ENCODE measurements around the gene LRMDA. TPM values are rescaled to one million over a fixed set of nuclear protein-coding genes. Genes with fewer than 3 reads are reported as not detected.

Gene LRMDA
- polyA plus RNA-seq, 1 donor from 2014 or later, result not detected

DNA sequence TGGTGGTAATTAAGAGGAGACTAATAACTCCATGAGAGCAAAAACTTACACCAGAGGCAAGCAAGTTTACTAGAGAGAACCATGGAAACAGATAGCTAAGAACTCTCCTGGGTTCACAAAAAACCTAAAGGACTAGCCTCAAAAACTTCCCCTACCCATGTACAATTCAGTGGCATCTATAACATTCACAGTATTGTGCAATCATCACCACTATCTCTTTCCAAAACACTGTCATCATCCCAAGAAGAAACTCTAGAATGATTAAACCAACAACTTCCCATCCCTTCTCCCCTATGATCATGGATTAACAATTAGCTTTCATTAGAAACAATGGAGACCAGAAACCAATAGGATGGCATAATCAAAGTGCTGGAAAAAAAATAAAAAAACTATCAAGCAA lies 1038.3 kb downstream of the LRMDA start:
- no peak overlapping the region for H3K4me3 Mint-ChIP-seq
- no peaks in the 10 kb centered on the region for H3K27me3 Mint-ChIP-seq
- no peaks in the 10 kb centered on the region for H3K36me3 Mint-ChIP-seq
- H3K27ac Mint-ChIP-seq, result no peak overlapping the region
- no peaks in the 10 kb centered on the region for H3K4me1 Mint-ChIP-seq
- H3K9me3 Mint-ChIP-seq, result peaks cover 0 to 3% (median 3%) of the 10 kb centered on the region in 3 donors

DNA sequence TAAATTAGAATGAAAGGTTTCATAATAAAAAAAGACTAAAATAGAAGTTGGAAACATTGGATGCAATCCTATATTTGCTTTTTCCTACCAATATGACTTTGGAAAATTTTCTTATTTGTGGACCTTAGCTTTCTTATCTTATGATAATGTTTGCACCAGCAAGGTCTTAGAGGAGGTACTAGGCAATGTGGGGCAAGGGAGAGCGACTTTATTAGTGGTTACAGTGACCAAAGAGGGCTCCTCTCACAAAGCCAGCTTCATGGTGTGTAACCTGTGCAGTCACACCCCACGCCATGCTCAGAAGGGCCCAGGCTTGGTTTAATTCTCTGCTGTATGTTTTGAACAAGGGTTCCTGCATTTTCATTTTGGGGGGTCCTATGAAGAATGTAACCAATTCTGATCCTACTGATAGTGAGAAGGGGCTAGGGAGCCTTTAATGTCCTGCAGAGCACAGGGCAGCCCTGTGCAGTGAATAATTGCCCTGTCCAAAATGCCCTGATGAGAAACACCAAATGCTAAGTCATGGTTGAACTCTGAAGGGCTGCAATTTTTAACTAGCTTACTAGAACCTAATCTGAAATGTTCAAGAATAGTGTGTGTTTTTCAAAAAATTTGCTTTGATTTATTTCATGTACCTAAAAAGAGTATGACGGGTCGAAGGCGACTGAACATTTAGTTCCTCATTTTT lies 1047.8 kb downstream of the LRMDA start:
- Mint-ChIP-seq H3K4me1 (no peaks in the 10 kb centered on the region), H3K4me3 (no peak overlapping the region), H3K27me3 (no peaks in the 10 kb centered on the region), H3K36me3 (no peaks in the 10 kb centered on the region), H3K9me3 (peaks cover 3 to 9% (median 7%) of the 10 kb centered on the region in 3 donors), H3K27ac (no peak overlapping the region)

DNA sequence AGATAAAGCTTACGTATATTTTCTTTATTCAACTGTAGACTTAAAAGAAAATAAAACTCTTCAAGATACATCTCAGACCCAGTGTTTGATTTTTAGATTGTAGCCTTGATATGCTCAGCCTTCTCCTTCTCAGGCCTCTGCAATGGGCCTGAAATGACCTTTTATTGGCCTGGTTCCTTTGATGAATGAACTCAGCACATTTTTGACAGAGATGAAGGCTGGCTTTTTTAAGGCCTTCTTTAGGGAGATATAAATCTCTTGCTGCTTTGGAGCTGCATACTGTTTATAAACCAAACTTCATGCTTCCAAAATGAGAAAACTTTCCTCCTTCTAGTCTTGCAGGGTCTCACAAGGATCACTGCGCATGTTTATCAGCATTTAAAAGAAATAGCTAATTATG lies 1049.8 kb downstream of the LRMDA start:
- Mint-ChIP-seq H3K9me3 (peaks cover under 1 to 9% (median 7%) of the 10 kb centered on the region in 3 donors), H3K27me3 (no peaks in the 10 kb centered on the region), H3K4me3 (no peak overlapping the region), H3K4me1 (no peaks in the 10 kb centered on the region), H3K36me3 (no peaks in the 10 kb centered on the region), H3K27ac (no peak overlapping the region)

DNA sequence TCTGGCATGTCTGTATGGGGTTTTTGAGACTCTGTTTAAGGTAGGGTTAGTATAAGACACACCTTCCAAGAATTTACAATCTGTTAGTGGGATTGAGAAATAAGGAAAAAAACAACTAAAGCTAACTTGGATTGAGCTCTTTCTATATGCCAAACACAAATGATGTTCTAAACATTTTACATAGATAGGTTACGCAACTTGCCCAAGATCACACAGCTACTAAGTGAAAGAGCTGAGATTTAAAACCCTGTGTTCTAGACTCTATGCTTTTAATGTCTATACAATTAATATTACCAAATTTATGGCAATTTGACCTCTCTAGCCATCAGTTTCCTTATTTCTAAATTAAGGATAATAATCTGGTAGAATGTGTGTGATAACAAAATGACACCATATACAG lies 1056.2 kb downstream of the LRMDA start:
- no peak overlapping the region for H3K4me3 Mint-ChIP-seq
- H3K36me3 Mint-ChIP-seq, result no peaks in the 10 kb centered on the region
- H3K27ac Mint-ChIP-seq, result no peak overlapping the region
- H3K27me3 Mint-ChIP-seq, result no peaks in the 10 kb centered on the region
- peaks cover 1 to 21% (median 14%) of the 10 kb centered on the region in 3 donors for H3K9me3 Mint-ChIP-seq
- H3K4me1 Mint-ChIP-seq, result no peaks in the 10 kb centered on the region

DNA sequence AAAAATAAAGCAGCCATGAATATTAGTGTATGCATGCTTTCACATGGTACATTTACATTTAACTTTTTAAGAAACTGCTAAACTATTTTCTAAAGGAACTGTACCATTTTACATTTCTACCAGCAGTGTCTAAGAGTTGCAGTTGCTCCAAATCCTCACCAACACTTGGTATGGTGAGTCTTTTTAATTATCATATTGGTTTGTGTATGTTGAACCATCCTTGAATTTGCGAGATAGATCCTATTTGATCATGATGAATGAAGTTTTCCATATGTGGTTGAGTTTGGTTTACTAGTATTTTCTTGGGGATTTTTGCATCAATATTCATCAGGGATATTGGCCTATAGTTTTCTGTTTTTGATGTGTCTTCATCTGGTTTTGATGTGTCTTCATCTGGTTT lies 1057.2 kb downstream of the LRMDA start:
- no peaks in the 10 kb centered on the region for H3K36me3 Mint-ChIP-seq
- peaks cover 0 to 23% (median 11%) of the 10 kb centered on the region in 3 donors for H3K9me3 Mint-ChIP-seq
- H3K4me1 Mint-ChIP-seq, result no peaks in the 10 kb centered on the region
- H3K4me3 Mint-ChIP-seq, result no peak overlapping the region
- H3K27ac Mint-ChIP-seq, result no peak overlapping the region
- no peaks in the 10 kb centered on the region for H3K27me3 Mint-ChIP-seq

DNA sequence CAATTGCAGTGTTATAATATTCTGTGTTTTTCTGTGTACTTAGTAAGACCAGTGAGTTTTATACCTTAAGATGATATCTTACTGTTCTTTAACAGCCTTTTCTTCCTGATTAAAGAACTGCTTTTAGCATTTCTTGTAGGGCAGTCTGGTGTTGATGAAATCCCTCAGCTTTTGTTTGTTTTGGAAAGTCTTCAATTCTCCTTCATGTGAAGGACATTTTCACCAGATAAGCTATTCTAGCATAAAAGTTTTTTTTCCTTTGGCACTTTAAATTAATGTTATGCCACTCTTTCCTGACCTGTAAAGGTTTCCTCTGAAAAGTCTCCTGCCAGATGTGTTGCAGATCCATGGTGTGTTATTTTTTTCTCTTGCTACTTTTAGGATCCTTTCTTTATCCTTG lies 1059.8 kb downstream of the LRMDA start:
- Mint-ChIP-seq H3K4me3 (no peak overlapping the region), H3K36me3 (no peaks in the 10 kb centered on the region), H3K27ac (no peak overlapping the region), H3K27me3 (no peaks in the 10 kb centered on the region), H3K9me3 (peaks cover 0 to 32% (median 9%) of the 10 kb centered on the region in 3 donors), H3K4me1 (no peaks in the 10 kb centered on the region)

DNA sequence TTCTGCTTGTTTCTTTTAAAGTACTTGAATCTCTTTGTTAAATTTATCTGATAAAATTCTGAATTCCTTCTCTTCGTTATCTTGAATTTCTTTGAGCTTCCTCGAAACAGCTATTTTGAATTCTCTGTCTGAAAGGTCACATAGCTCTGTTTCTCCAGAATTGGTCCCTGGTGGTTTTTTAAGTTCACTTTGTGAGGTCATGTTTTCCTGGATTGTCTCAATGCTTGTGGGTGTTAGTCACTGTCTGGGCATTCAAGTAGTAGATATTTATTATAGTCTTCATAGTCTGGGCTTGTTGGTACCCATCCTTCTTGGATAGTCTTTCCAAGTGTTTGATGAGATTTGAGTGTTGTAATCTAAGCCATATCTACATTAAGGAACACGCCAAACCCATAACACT lies 1060.6 kb downstream of the LRMDA start:
- no peaks in the 10 kb centered on the region for H3K36me3 Mint-ChIP-seq
- H3K27ac Mint-ChIP-seq, result no peak overlapping the region
- H3K9me3 Mint-ChIP-seq, result peaks cover 0 to 32% (median 9%) of the 10 kb centered on the region in 3 donors
- no peak overlapping the region for H3K4me3 Mint-ChIP-seq
- H3K27me3 Mint-ChIP-seq, result no peaks in the 10 kb centered on the region
- H3K4me1 Mint-ChIP-seq, result no peaks in the 10 kb centered on the region

DNA sequence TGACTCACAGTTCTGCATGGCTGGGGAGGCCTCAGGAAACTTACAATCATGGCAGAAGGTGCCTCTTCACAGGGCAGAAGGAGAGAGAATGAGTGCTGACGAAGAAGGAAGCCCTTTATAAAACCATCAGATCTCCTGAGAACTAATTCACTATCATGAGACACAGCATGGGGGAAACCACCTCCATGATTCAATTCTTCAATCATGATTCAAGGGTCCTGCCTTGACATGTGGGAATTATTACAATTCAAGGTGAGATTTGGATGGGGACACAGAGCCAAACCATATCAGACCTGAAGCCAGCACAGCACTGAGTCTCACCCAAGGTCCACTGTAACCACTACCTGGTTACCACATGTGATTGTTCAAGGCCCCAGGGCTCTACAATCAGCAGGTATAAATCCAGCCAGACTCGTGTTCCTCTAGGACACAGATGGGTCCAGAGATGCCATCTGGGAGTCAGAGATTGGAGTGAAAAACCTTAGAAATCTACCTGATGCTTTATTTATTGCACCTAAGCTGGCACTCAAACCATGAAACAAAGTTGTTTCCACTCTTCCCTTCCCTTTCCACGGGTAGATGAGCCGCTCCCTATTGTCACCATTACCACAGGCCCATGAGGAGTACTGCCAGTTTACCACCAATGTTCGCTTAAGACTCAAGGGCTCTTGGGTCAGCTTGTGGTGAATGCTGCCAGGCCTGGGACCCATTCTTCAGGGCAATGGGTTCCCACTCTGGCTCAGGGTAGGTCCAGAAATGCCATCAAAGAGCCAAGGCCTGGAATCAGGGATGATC lies 1061.5 kb downstream of the LRMDA start:
- H3K36me3 Mint-ChIP-seq, result no peaks in the 10 kb centered on the region
- no peak overlapping the region for H3K27ac Mint-ChIP-seq
- H3K27me3 Mint-ChIP-seq, result no peaks in the 10 kb centered on the region
- peaks cover 0 to 28% (median 9%) of the 10 kb centered on the region in 3 donors for H3K9me3 Mint-ChIP-seq
- H3K4me3 Mint-ChIP-seq, result no peak overlapping the region
- no peaks in the 10 kb centered on the region for H3K4me1 Mint-ChIP-seq

DNA sequence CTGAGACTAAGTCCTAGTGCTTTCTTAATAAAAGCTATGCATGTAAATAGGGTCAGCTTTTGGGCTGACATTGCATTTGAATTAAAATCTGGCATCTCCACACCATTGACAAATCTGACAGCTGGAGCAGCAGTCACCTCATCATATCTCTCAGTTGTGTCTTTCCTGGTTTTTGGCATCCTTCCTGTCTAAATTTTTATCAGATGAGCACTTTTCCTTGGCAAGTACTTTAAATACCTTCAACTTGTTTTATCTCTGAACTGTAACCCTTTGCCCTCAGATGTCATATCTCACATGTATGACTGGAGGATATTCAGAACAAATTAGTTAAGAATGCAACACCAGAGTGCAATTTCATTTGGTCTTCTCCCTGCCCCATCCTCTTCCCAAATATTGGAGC lies 1066.2 kb downstream of the LRMDA start:
- no peak overlapping the region for H3K27ac Mint-ChIP-seq
- peaks cover 0 to 10% (median 0%) of the 10 kb centered on the region in 3 donors for H3K9me3 Mint-ChIP-seq
- H3K4me1 Mint-ChIP-seq, result no peaks in the 10 kb centered on the region
- no peak overlapping the region for H3K4me3 Mint-ChIP-seq
- no peaks in the 10 kb centered on the region for H3K36me3 Mint-ChIP-seq
- no peaks in the 10 kb centered on the region for H3K27me3 Mint-ChIP-seq

DNA sequence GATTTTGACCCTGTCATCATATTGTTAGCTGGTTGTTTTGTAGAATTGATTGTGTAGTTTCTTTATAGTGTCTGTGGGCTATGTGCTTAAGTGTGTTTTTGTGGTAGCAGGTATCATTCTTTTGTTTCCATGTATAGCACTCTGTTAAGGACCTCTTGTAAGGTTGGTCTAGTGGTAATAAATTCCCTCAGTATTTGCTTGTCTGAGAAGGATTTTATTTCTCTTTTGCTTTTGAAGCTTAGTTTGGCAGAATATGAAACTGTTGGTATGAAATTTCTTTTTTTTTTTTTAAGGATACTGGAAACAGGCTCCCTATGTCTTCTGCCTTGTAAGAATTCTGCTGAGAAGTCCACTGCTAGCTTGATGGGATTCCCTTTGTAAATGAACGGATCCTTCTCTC lies 1073.4 kb downstream of the LRMDA start:
- Mint-ChIP-seq H3K27ac (no peak overlapping the region), H3K9me3 (peaks cover 2 to 23% (median 17%) of the 10 kb centered on the region in 3 donors), H3K4me3 (no peak overlapping the region), H3K4me1 (no peaks in the 10 kb centered on the region), H3K27me3 (no peaks in the 10 kb centered on the region), H3K36me3 (no peaks in the 10 kb centered on the region)

DNA sequence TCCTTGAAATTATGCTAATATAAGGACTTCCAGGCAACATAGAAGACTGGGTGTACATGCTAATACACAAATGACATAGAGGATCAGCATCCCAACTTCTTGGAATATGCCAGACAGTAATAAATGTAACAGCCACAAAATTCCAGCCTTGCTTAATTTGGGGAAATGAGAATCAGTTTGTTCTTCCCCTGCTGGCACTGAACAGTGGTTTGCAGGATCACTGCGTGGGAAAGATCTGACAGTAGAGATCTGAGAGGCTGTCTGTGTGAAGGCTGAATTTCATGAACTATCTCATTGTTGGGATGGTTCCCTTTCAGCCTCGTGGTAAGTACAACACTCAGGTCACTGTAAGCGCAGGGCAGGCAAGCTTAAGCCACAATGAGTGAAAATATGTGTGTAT lies 1078.0 kb downstream of the LRMDA start:
- H3K4me3 Mint-ChIP-seq, result no peak overlapping the region

DNA sequence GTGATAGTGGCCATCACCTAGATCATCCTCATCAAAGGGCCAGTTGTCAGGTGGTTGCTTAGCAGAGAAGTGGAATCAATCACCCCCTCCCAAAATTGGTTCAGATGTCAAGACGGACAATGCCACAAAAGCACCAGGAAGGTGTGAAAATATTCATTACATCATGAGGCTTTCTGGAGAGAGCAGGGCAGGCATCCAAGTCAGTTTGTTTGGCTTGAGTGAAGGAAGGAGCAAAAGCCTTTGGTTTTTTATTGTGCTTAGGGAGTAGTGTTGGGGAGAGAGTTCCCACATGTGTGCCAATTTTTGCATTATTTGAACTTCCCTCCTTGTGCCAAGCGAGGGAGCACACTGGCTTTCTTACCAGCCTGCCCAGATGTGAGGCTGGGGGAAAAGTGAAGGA lies 1082.9 kb downstream of the LRMDA start:
- H3K36me3 Mint-ChIP-seq, result no peaks in the 10 kb centered on the region
- H3K27ac Mint-ChIP-seq, result no peak overlapping the region
- no peak overlapping the region for H3K4me3 Mint-ChIP-seq
- no peaks in the 10 kb centered on the region for H3K4me1 Mint-ChIP-seq
- H3K9me3 Mint-ChIP-seq, result peaks cover 0 to 9% (median 1%) of the 10 kb centered on the region in 3 donors
- peaks cover 2% of the 10 kb centered on the region for H3K27me3 Mint-ChIP-seq

More for the DNA sequence above, 1078.0 kb downstream of the LRMDA start:
- Mint-ChIP-seq H3K9me3 (peaks cover 3 to 20% (median 12%) of the 10 kb centered on the region in 3 donors), H3K36me3 (no peaks in the 10 kb centered on the region), H3K4me1 (no peaks in the 10 kb centered on the region), H3K27ac (no peak overlapping the region), H3K27me3 (peaks cover 2% of the 10 kb centered on the region)

DNA sequence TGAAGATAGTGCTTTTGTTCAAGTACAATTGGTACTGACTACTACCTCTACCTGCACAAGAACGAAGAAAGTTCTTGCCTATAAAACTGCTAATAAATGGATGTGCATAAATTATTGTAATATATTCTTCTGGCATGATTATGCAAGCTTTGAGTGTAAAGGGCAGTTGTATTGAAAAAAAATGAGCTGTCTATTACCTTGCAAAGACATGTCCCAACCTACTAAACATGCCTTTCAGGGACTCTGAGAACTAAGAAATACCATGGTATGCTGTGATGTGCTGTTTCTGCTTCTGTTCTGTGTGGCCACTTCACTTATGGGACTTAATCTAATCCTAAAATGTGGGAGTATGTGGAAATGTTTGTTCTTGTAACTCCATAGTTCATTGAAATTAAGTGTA lies 1083.4 kb downstream of the LRMDA start:
- H3K27me3 Mint-ChIP-seq, result peaks cover 2% of the 10 kb centered on the region
- no peak overlapping the region for H3K4me3 Mint-ChIP-seq
- H3K4me1 Mint-ChIP-seq, result no peaks in the 10 kb centered on the region
- no peaks in the 10 kb centered on the region for H3K36me3 Mint-ChIP-seq
- no peak overlapping the region for H3K27ac Mint-ChIP-seq
- peaks cover 0 to 9% (median 1%) of the 10 kb centered on the region in 3 donors for H3K9me3 Mint-ChIP-seq

DNA sequence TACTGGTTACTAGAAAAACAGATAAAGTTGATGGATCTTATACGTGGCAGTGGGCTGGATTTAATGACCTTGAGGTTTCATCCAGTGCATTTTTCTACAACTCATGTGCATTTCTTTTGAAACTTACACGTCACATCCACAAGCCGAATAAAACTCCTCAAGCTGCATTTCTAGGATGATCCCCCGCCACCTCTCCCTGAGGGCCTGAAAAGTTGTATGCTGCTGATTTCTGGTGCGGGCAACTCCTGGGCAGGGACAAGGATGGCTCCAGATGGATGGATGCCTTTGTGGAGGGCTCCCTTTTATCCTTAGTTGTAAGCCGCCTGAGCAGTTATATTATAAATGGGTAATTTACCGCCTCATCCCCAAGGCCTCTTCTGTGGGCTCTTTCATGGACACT lies 1091.1 kb downstream of the LRMDA start:
- H3K36me3 Mint-ChIP-seq, result no peaks in the 10 kb centered on the region
- no peak overlapping the region for H3K27ac Mint-ChIP-seq
- H3K4me3 Mint-ChIP-seq, result no peak overlapping the region
- H3K9me3 Mint-ChIP-seq, result peaks cover 0 to 4% (median 0%) of the 10 kb centered on the region in 3 donors
- H3K27me3 Mint-ChIP-seq, result no peaks in the 10 kb centered on the region
- no peaks in the 10 kb centered on the region for H3K4me1 Mint-ChIP-seq

DNA sequence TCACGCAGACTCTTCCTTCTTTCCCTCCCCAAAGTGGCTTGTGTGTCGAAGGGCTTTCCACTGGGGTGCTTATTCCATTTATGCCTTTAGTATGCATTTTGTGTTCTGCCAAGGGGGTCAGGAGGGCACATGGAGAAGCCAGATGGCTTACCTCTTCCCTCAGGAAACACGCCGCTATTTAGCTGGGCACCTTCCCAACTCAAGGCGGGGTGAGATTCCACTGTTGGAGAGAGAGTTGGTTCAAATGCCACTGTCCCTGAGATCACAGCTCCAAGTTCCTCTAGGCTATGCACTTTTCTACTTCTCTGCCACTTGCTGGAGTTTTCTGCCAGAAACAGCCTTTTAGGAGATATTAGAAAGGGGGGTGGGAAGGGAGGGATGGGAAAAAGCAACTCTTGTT lies 1091.8 kb downstream of the LRMDA start:
- H3K4me3 Mint-ChIP-seq, result no peak overlapping the region

More for the DNA sequence above, 1091.8 kb downstream of the LRMDA start:
- Mint-ChIP-seq H3K36me3 (no peaks in the 10 kb centered on the region), H3K27ac (no peak overlapping the region), H3K9me3 (peaks cover 0 to 4% (median 0%) of the 10 kb centered on the region in 3 donors), H3K4me1 (no peaks in the 10 kb centered on the region), H3K27me3 (no peaks in the 10 kb centered on the region)

Data from IgD-negative memory B cell (primary cell).